Lower leg skin (tissue), 3 donors: ENCODE data around the gene CLEC2L.

Experiments used
- POLR2A ChIP-seq, 2 donors: fragments of 450-650 bp; IDR thresholded peaks; one replicate each; pipeline ENCODE4 v1.6.1; 2016 to 2017; ENCODE audit warnings: antibody characterized with exemption in 2 of 2, mild to moderate bottlenecking in 1 of 2, moderate library complexity in 1 of 2
- TF ChIP-seq, protein P1 (sequence below), 3 donors: fragments of 450-650 bp; IDR thresholded peaks; one replicate each; pipeline ENCODE4 v1.5.1; 2016; ENCODE audit warnings: antibody characterized with exemption in 3 of 3, mild to moderate bottlenecking in 3 of 3, moderate library complexity in 2 of 3

DNA sequence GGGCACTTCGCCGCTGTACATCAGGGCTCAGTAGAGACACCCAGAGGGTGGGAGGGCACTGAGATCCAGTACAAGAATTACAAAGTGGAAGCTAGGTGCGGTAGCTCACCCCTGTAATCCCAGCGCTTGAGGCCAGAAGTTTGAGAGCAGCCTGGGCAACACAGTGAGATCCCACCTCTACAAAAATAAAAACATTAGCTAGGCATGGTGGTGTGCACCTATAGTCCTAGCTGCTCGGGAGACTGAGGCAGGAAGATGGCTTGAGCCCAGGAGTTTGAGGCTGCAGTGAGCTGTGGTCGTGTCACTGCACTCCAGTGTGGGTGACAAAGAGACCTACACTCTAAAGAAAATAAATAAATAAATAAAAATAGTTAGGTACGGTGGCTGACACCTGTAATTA is 64.0 kb downstream of the CLEC2L start:
- TF ChIP-seq, protein P1, sequence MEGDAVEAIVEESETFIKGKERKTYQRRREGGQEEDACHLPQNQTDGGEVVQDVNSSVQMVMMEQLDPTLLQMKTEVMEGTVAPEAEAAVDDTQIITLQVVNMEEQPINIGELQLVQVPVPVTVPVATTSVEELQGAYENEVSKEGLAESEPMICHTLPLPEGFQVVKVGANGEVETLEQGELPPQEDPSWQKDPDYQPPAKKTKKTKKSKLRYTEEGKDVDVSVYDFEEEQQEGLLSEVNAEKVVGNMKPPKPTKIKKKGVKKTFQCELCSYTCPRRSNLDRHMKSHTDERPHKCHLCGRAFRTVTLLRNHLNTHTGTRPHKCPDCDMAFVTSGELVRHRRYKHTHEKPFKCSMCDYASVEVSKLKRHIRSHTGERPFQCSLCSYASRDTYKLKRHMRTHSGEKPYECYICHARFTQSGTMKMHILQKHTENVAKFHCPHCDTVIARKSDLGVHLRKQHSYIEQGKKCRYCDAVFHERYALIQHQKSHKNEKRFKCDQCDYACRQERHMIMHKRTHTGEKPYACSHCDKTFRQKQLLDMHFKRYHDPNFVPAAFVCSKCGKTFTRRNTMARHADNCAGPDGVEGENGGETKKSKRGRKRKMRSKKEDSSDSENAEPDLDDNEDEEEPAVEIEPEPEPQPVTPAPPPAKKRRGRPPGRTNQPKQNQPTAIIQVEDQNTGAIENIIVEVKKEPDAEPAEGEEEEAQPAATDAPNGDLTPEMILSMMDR (IDR thresholded peaks at IDR 0.05) = no peak
- TF ChIP-seq POLR2A (IDR thresholded peaks at IDR 0.05) = no peak
